Glomerular endothelial cell (primary cell): ENCODE results near the gene ALG3. TPM values are rescaled to one million over a fixed set of nuclear protein-coding genes. Genes with fewer than 3 reads are reported as not detected.

ENCODE experiments used
- DNase-seq: peaks from one replicate; pipeline ENCODE4 v3.0.0-alpha.2; 2011; ENCODE audit warnings: low read depth, low spot score; ENCODE audit errors: extremely low read depth
- total RNA-seq: library from RNA; depleted of rRNA; stranded (reverse); fragments of >200 nt; gene quantifications from 2 replicates; pipeline ENCODE4 v1.2.3, GENCODE V29; 2015

Gene ALG3
- total RNA-seq, 1 donor from 2014 or later, result 68.3 TPM

DNA sequence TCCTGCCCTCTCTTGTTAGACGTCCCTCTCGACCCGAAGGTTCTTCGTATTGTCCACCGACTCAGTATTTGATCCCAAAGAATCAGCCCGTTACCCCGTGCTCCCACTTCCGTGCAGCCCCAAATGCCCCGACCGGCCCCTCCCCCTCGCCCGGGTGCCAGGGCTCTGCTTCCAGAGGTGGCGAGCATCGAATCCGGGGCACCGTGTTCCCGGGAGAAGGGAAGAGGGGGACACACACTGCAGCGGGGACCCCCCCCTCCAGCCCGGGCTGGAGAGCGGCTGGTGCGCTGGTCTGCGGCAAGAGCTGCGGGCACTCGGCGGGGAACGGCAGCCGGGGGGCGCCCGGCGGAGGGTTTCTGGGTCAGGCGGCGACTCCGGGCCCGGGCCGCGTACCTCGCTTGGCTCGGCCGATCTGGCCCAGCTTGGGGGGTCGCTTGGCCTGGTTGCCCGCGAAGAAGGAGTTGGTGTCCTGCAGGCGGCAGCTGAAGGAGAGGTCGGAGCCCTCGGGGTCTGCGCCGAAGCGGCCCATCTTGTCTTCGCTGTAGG is 12.0 kb upstream of the ALG3 start:
- DNase-seq, result no peak

DNA sequence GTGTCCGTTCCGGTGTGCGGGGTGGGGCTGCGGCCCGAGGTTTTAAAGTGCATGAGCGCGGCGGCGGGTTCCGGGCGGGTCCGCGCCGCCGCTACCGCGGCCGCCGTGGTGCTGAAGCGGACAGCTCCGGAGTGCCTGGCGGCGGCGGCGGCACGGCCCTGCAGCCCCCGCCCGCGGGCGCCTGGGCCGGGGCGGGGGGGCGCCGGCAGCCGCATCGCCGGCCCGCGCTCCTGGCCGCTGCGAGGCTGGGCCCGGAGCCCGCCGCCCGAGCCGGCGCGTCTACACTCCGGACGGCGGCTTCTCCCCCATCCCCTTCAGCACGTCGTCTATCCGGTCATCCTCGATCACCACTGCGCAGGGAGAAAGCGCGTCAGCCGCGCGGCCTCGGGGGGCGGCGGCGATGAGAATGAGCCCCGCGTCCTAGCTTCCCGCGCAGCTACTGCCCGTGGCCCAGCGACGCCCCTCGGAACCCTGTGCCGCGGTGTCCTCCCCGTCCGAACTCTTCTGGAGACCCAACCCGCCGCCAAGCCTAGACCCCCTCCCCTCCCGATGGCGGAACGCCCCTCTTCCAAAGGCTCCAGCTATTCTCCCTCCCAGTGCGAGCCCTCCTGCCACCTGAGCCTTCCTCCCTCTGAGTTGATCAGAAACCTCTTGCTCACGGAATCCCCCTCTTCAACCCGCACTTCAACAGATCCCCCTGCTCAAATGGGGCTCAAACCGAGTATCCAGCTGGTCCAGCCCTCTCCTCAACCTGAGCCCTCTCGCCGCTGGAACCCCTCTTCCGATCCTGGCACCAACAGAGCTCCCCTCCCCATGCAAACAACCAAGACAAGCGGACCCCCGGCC is 11.3 kb upstream of the ALG3 start:
- no peak for DNase-seq

DNA sequence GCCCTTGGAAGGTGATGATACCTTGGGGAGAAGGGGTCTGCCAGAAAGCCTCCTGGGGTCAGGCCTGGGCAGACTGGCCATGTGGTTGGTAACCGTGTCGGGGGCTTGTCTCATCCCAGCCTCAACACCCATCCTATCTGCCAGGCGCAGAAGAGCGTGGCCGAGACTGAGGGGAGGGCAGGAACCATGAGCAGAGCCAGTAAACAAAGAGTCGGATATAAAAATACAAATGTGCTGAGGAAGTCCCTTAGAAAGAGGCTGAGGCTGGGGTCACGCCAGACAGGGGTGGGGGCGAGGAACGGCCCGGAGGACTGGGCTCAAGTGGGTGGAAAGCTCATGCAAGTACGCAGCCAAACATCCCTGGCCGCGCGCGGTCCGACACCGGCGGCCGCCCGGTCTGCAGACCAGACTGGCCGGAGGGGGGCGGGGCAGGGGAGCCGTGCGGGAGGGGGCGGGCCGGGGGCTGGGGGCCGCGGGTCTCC is 10.7 kb upstream of the ALG3 start:
- no peak for DNase-seq

DNA sequence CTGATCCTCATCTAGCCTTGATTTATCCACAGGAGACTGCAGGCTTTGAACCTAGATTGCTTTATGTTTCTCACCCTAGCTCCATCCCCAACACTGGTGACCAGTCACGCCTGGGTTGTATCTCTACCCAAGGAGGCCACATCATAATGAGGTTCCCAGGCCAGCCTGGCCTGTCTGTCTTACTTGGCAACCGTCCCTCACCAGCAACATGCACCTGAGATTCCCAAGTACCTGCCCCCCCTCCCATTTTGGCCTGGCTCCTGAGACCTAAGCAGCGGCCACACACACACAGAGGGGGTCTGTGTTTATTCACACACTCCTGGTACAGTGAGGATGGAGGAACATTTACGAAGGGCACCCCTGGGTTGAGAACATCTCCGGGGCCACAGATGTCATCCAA is 10.2 kb upstream of the ALG3 start:
- DNase-seq, result no peak

DNA sequence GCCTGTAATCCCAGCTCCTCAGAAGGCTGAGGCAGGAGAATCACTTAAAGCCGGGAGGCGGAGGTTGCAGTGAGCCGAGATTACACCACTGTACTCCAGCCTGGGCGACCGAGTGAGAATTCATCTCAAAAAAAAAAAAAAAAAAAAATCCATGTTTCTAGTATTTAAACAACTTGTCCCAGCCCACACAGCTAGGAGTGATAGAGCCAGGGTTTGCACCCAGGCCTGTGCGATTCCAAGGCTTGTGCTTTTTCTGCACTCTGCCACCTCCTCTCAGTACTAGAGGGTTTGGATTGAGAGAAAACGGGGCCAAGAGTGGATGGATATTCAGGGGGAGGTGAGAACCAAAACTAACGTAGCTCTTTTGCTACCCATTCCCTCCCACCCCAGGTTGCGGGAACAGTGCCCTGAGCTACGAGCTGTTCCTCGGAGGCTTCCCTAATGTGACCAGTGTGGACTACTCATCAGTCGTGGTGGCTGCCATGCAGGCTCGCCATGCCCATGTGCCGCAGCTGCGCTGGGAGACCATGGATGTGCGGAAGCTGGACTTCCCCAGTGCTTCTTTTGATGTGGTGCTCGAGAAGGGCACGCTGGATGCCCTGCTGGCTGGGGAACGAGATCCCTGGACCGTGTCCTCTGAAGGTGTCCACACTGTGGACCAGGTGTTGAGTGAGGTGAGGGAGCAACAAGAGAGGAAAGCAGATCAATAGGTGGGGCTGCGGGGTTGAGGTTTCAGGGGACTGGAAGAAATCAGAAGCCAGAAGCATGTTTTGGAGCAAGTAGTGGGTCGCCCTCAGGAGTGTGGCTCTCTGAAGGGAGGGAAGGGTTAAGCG is 8.5 kb upstream of the ALG3 start:
- DNase-seq, result no peak

DNA sequence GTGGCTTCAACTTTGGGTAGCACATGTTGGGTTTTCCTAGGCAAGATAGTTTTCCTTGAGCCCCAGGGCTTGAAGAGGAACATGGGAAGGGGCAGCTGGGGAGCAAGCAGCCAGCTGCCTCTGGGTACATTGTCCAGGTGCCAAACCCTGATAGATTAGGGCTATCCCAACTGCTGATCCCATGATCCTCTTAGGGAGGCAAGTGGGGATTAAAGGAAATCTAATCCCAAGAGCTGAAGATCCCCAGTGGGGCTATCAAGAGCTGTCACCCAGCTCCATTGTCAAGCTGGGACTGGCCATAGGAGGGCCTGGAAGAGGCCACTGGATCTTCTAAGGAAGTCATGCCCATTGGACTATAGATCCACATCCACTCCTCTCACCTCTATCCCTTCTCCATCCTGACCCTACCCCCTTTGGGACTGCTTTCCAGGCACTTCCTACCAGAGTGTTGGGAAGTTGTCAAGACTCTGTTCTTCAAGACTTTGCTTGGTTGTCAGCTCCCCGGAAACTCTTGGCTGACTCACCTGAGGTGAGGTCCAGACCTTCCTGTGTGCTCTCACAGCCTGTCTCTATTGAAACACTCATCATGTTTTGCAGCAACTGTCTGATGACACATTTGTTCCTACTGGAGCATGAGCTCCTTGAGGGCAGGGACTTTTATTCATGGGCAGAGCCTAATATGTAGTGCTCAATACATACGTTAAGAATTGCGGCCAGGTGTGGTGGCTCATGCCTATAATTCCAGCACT is 6.7 kb upstream of the ALG3 start:
- no peak for DNase-seq

DNA sequence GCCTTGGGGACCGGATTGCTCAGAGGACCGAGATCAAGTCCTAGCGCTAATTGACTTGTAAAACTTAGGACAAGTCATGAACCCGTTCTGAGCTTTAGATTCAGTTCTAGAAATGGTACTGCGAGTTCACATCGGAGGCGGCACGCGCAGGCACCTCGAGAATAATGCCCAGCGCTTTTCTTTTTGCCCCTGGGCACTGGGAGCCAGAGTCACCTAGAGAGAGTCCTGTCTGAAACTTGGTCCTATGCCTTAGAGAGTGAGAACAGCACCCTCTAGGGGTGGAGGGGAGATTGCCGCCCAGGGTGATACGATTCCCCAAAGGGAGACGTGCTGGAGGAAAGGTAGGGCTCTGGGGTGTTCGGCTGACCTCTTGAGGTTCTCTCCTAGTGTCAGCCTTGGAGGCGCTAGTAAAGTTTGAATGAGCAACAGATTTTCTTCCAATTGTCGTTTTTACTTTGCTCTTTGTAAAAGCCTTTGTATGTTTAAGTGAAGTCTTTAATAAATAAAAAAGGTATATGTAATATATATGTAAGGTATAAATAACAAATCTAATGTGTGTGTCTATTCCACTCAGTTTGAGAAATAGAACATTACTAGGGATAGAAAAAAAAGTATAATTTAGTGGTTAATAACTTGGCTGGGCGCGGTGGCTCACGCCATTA is 1.5 kb upstream of the ALG3 start:
- peak; percentile 85 for DNase-seq

DNA sequence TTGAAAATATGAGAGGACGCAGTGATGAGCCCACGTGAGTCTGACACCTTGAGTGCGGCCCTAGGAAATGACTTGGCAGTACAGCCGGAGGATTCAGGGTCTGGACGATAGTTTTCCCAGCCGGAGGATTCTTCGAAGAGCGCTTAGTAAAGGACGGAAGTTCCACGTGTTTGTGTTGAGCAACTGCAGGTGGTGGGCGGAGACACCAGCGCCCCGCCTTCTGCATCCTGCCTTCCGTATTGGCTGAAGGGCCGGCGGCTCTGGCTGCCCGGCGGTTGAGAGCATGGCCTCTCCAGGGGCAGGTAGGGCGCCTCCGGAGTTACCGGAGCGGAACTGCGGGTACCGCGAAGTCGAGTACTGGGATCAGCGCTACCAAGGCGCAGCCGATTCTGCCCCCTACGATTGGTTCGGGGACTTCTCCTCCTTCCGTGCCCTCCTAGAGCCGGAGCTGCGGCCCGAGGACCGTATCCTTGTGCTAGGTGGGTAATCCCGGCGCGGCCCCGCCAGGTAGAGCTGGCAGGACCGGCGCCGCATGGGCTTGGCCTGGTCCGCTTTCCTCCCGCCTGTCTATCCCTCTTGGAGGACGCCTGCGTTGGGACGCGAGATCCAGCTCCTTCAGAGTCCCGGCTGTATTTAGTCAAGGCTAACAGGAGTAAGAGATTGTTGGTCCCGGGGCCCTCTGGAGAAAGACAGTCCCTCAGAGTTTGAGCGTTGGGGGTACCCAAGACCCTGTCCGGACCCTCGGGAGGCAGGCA is 827 bp upstream of the ALG3 start, which contains the start of gene EEF1AKMT4:
EEF1AKMT4 (plus strand) TSS at position 261 of the 755 bp plus-strand sequence; CDS start at position 284, 23 bp downstream.
- DNase-seq, result peak; percentile 96

DNA sequence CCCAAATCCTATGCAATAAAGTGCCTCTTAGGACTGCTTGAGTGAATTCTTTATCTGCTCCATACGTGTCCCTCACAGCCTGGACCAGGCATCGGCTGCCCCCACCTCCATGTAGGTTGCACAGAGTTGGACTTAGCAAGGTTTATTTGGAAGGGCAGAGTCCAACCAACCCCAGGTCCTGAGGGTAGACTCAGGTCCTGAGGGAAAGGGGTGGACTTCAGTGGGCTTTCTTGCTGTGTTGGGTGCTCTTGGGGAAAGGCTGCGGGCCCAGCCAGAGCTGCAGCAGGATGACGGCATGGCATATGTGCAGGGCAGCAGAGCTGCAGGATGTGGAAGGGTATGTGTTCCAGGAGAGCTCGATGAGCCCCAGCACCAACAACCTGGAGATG is 6.5 kb downstream of the ALG3 start:
- DNase-seq, result no peak

DNA sequence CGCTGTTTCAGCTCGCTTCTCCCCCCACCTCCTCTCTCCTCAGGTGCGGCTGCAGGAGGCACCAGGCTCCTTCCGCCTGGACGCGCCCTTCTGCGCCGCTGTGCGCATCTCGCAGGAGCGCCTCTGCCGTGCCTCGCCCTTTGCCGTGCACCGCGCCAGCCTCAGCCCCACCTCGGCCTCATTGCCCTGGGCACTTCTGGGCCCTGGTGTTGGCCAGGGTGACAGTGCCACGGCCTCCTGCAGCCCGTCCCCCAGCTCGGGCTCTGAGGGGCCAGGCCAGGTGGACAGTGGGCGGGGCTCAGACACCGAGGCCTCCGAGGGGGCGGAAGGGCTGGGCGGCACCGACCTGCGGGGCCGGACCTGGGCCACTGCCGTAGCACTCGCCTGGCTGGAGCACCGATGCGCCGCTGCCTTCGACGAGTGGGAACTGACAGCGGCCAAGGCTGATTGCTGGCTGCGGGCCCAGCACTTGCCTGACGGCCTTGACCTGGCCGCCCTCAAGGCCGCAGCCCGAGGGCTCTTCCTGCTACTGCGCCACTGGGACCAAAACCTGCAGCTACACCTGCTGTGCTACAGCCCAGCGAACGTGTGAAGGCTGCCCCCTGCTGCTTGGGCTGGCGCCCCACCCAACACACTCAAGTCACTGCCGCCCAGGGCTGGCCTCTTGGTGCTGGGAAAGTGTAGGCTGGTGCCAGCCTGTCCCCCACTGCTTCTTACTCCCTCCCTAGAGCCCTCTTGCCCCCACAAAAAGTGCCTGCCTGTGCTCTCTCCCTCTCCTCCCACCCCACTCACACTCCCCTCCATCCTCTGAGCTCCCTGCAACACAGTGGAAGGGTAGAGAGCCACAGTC is 7.1 kb downstream of the ALG3 start:
- DNase-seq, result no peak

DNA sequence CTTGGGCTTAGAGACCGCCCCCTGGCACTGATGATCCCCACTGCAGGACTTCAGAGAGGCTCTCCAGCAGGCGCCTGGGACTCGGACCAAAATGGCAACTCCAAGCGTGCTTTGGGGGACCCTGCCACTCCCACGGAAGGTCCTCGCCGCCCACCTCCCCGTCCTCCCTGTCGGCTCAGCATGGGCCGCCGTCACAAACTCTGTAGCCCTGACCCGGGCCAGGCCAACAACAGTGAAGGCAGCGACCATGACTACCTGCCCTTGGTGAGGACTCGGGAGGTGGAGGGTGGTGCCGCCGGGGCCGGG is 7.7 kb downstream of the ALG3 start:
- DNase-seq, result no peak

DNA sequence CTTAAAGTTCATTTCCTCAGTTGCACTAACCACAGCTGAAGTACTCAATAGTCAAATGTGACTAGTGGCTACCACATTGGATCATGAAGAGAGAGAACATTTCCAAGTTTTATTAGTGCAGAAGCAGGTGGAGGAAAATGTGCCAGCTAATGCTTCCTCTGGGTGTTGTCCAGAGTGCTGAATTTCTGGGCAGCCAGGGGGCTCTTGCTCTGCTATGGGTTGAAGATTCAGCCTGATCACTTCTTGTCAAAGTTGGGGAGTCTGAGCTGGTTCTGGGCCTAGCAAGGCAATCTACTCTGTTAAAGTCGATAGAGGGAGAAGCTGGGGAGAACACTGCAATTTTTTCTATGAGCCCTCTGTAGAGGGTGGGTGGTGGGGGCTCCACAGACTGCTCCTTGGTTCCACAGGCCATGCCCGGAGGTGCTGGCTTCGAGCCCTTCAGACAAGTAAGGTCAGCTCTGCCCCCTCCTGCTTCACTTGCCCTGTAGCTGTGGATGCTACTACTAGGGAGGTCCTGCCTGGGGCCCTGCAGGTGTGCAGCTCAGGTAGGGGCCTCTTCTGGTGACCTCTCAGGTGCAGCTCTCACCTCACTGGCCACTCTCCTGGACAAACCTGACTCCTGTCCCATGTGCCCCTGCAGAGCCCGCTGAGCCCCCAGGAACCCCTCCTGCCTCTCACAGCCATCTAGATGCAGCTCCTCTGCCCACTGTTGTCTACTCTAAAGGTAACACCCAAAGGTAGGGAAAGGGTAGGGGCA is 8.2 kb downstream of the ALG3 start:
- DNase-seq, result no peak

DNA sequence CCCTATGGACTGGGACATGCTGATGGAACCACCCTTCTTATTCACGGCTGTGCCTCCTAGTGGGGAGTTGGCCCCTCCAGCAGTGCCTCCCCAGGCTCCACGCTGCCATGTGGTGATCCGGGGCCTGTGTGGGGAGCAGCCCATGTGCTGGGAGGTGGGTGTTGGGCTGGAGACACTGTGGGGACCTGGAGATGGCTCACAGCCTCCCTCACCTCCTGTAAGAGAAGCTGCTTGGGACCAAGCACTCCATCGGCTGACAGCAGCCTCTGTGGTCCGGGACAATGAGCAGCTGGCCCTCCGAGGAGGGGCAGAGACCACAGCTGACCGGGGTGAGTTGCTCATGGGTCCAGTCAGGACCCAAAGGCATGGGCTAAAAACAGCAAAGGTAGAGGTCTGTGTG is 9.1 kb downstream of the ALG3 start:
- DNase-seq, result no peak

DNA sequence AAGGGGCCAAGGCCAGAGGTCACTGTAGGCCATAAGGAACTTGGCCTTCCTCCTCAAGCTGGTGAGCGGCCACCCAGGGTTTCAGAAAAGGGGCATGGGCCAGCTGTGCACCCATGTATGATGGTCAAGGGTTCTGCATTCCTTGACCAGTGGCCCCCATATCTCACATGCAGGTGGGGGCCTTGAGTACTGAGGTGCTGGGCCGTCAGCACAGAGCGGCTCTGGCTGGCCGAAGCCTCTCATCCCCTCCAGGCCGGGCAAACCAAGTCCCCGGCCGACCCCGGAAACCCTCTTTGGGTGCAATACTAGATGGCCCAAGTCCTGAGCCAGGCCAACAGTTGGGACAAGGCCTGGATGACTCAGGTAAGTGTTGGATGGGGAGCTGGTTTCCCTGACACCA is 9.5 kb downstream of the ALG3 start:
- DNase-seq, result no peak

DNA sequence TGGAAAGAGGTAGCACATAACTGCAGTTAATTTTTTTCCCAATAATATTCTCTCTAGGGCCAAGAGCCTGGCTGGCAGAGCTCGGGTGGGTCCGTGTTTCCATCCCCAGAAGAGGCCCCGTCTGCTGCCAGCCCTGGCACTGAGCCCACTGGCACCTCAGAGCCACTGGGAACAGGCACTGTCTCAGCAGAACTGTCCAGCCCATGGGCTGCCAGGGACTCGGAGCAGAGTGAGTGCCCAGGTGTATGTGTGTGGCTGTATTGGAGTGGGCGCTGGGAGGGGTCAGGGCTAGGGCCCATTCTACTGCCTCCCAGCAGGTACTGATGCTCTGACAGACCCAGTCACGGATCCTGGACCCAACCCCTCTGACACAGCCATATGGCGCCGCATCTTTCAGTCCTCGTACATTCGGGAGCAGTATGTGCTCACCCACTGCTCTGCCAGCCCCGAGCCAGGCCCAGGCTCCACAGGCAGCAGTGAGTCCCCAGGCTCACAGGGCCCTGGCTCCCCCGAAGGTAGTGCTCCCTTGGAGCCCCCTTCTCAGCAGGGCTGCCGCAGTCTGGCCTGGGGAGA is 10.4 kb downstream of the ALG3 start:
- DNase-seq, result no peak

DNA sequence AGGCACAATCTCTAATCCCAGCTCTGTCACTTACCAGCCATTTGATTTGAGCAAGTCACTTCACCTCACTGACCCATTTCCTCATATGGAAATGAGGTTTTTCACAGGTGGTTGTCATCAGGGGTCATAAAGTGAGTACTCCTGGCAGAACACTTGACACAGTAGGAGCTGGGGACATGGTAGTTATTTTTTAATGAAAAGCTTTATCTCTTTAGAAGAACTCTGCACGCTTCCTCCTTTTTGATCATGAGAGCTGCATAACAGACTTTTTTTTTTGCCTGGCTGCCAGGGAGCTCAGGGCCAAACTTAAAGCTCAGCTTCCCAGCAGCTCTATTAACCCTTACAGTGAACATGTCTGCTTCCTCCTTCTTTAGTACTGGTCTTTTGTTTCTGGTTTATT is 11.0 kb downstream of the ALG3 start:
- no peak for DNase-seq

DNA sequence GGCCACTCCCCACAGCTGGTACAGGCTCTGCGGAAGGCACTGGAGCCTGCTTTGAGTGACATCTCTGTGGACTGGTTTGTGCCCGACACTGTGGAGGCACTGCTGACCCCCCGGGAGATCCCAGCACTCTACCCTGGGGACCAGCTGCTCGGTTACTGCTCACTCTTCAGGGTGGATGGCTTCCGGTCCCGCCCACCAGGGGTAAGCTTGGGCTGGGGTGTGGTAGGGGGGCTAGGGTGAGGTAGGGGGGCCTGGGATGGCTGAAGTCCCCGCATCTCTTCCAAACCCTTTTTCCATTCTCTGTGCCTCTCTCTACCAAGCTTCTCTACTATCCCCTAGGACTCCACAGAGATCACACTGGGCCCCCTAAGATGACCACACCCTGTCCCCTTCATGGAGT is 11.6 kb downstream of the ALG3 start:
- no peak for DNase-seq

DNA sequence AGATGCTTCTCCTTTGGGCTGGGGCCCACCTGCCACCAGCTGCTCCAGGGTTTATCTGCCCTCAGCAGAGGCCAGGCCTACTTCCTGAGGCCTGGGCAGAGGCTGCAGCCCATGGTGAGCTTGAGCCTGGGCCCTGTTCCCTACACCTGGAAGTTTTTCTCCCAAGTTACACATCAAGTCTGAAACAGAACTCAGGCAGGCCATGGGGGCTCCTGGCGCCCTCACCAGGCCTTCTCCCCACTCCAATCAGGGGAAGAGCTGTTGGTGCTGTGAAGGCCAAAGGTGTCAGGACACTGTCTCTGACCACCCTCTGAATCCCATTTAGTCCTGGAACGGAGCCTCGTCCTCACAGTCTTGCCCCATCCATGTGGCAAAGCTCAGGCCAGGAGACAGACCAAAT is 12.1 kb downstream of the ALG3 start:
- no peak for DNase-seq
